ENCODE data around the gene CYP24A1.

DNA sequence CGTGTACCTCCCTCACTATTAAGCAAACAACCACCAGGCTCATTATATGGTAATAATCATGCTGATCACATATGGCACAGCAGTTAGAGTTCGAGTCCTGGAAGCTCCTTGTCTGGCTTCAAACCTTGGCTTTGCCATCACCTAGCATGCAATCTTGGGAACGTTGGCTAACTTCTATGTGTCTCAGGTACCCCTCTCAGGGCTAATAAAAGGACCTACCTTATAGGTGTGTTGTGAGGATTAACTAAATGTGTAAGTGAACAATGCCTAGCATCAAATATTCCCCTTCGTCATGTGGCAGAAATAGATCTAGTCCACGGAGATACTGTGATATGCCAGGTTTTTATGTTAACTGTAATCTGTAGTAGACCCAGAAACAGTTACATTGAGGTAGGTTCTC is 10.4 kb downstream of the CYP24A1 start:
- TF ChIP-seq SIN3A (IDR thresholded peaks at IDR 0.05; ENCODE audit: borderline replicate concordance, insufficient read depth, low read length) (no peak), FOXP2 (optimal IDR thresholded peaks at IDR 0.05; ENCODE audit: borderline replicate concordance, extremely low read depth, extremely low read length, insufficient read depth) (no peak), POLR2AphosphoS5 (IDR thresholded peaks at IDR 0.05; ENCODE audit: low read depth, low read length) (no peak)
- TF ChIP-seq, protein P1, sequence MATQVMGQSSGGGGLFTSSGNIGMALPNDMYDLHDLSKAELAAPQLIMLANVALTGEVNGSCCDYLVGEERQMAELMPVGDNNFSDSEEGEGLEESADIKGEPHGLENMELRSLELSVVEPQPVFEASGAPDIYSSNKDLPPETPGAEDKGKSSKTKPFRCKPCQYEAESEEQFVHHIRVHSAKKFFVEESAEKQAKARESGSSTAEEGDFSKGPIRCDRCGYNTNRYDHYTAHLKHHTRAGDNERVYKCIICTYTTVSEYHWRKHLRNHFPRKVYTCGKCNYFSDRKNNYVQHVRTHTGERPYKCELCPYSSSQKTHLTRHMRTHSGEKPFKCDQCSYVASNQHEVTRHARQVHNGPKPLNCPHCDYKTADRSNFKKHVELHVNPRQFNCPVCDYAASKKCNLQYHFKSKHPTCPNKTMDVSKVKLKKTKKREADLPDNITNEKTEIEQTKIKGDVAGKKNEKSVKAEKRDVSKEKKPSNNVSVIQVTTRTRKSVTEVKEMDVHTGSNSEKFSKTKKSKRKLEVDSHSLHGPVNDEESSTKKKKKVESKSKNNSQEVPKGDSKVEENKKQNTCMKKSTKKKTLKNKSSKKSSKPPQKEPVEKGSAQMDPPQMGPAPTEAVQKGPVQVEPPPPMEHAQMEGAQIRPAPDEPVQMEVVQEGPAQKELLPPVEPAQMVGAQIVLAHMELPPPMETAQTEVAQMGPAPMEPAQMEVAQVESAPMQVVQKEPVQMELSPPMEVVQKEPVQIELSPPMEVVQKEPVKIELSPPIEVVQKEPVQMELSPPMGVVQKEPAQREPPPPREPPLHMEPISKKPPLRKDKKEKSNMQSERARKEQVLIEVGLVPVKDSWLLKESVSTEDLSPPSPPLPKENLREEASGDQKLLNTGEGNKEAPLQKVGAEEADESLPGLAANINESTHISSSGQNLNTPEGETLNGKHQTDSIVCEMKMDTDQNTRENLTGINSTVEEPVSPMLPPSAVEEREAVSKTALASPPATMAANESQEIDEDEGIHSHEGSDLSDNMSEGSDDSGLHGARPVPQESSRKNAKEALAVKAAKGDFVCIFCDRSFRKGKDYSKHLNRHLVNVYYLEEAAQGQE (IDR thresholded peaks at IDR 0.05; ENCODE audit: insufficient read depth in 1 of 2, low read depth in 2 of 2, low read length in 2 of 2) = no peak

Measured in PFSK-1 (cell line).